GM06990 (cell line): ENCODE measurements around the gene RBMS1.
"Not testable (repeated sequence)": the region's sequence is repeated elsewhere in the genome, so short reads cannot be mapped to it uniquely, and the experiment has no call there.

Source experiments
- DNase-seq: peaks from one replicate; pipeline ENCODE4 v3.0.0-alpha.2; 2011; ENCODE audit not compliant: insufficient read length; ENCODE audit errors: extremely low read depth
- H3K27me3 ChIP-seq: replicated peaks from 2 replicates; pipeline ENCODE4 v1.6.0; 2011; ENCODE audit warnings: low read length; ENCODE audit not compliant: control insufficient read depth, insufficient read depth
- H3K36me3 ChIP-seq: 2 replicates; pipeline ENCODE4 v1.5.1; 2011; ENCODE audit warnings: low read length; ENCODE audit not compliant: control insufficient read depth, insufficient read depth
- H3K4me3 ChIP-seq: replicated peaks from 2 replicates; pipeline ENCODE4 v1.5.1; 2011; ENCODE audit warnings: low read depth, mild to moderate bottlenecking, control low read depth, low read length
- TF ChIP-seq, protein P1 (sequence below): IDR thresholded peaks from 2 replicates; pipeline ENCODE4 v1.5.1; 2011; ENCODE audit warnings: low read length, control low read depth, mild to moderate bottlenecking, inconsistent platforms; ENCODE audit not compliant: insufficient read depth, poor library complexity, severe bottlenecking

Gene RBMS1

GRCh38 chr2:160450486-160450885 is 43.1 kb downstream of the RBMS1 start:
- DNase-seq = no peak
- Histone ChIP-seq H3K27me3 (no peaks in the 10 kb centered on the region), H3K4me3 (no peak overlapping the region), H3K36me3 (no peaks in the 10 kb centered on the region)
- TF ChIP-seq, protein P1, sequence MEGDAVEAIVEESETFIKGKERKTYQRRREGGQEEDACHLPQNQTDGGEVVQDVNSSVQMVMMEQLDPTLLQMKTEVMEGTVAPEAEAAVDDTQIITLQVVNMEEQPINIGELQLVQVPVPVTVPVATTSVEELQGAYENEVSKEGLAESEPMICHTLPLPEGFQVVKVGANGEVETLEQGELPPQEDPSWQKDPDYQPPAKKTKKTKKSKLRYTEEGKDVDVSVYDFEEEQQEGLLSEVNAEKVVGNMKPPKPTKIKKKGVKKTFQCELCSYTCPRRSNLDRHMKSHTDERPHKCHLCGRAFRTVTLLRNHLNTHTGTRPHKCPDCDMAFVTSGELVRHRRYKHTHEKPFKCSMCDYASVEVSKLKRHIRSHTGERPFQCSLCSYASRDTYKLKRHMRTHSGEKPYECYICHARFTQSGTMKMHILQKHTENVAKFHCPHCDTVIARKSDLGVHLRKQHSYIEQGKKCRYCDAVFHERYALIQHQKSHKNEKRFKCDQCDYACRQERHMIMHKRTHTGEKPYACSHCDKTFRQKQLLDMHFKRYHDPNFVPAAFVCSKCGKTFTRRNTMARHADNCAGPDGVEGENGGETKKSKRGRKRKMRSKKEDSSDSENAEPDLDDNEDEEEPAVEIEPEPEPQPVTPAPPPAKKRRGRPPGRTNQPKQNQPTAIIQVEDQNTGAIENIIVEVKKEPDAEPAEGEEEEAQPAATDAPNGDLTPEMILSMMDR = no peak

DNA sequence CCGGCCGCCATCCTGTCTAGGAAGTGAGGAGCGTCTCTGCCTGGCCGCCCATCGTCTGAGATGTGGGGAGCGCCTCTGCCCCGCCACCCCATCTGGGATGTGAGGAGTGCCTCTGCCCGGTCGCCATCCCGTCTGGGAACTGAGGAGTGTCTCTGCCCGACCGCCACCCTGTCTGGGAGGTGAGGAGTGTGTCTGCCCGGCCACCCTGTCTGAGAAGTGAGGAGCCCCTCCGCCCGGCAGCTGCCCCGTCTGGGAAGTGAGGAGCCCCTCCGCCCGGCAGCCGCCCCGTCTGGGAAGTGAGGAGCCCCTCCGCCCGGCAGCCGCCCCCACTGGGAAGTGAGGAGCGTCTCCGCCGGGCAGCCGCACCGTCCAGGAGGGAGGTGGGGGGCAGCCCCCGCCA is 44.8 kb downstream of the RBMS1 start:
- H3K36me3 ChIP-seq, H3K27me3 ChIP-seq, H3K4me3 ChIP-seq, DNase-seq: not testable (repeated sequence)

DNA sequence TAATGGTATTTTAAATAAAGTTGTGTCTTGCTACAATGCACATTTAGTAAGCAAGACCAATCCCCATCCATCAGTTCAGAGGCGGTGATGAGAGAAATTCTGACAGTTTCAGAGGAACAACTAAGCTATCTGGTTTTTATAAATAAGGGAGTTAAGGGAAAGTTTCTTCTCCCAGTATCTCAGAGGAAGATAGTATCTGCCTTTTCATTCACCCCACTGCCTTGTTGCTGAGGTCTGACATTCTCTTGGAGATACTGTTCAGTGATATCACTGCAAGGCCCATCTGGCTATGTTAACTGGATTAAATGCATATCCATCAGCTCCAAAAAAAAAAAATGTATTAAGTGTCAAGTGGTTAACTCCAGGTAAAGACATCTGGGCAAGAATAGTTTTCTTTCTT is 47.9 kb downstream of the RBMS1 start:
- H3K36me3 ChIP-seq = no peaks in the 10 kb centered on the region
- no peak overlapping the region for H3K4me3 ChIP-seq
- TF ChIP-seq, protein P1 = no peak
- H3K27me3 ChIP-seq = no peaks in the 10 kb centered on the region; the same call in 1 of the 2 replicates
- no peak for DNase-seq

GRCh38 chr2:160442603-160443002 is 51.0 kb downstream of the RBMS1 start:
- Histone ChIP-seq H3K27me3 (no peaks in the 10 kb centered on the region; the same call in 1 of the 2 replicates), H3K4me3 (no peak overlapping the region), H3K36me3 (no peaks in the 10 kb centered on the region)
- TF ChIP-seq, protein P1 = no peak
- no peak for DNase-seq

- TF ChIP-seq, protein P1 = no peak
- H3K4me3 ChIP-seq = no peak overlapping the region
- no peaks in the 10 kb centered on the region for H3K36me3 ChIP-seq
- no peak for DNase-seq
- H3K27me3 ChIP-seq = no peaks in the 10 kb centered on the region; the same call in 1 of the 2 replicates
Measured at GRCh38 chr2:160440888-160441287, 52.7 kb downstream of the RBMS1 start.

DNA sequence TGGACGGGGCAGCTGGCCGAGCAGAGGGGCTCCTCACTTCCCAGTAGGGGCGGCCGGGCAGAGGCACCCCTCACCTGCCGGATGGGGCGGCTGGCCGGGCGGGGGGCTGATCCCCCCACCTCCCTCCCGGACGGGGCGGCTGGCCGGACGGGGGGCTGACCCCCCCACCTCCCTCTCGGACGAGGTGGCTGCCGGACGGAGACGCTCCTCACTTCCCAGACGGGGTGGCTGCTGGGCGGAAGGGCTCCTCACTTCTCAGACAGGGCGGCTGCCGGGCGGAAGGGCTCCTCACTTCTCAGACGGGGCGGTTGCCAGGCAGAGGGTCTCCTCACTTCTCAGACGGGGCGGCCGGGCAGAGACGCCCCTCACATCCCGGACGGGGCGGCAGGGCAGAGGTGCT is 54.6 kb downstream of the RBMS1 start:
- H3K4me3 ChIP-seq, H3K36me3 ChIP-seq, H3K27me3 ChIP-seq, DNase-seq: not testable (repeated sequence)

DNA sequence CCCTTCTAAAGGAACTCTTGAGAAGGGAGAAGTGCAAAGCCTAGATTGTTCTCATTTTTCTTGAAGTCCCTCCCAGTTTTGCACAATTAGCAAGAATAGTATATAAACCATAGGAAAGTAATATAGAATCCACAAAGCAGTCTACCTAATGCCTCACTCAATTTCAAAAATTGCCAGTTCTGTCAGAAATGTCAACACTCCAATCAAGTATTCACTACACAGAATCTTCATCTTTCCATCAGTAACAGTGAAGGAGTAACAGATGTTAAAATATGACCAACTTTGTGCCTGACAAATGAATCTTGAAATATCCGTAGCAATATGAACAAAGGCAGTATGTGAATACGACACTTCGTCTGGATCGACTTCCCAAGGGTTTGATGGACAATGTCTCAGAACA is 56.3 kb downstream of the RBMS1 start:
- TF ChIP-seq, protein P1 = no peak
- DNase-seq = no peak
- Histone ChIP-seq H3K36me3 (no peaks in the 10 kb centered on the region), H3K4me3 (no peak overlapping the region), H3K27me3 (no peaks in the 10 kb centered on the region)
